Natural killer cell (primary cell): ENCODE measurements around the gene AIFM1. TPM values are rescaled to one million over a fixed set of nuclear protein-coding genes. Genes with fewer than 3 reads are reported as not detected.

Experiments
- ATAC-seq, 3 donors: fragments of 150-1000 bp in 2 of 3; fragments of 200-7000 bp in 1 of 3; cut with Tn5 transposase; 1 replicate in 1 of 3; 2 replicates in 2 of 3; pipeline ENCODE4 v1.10.0; 2021; ENCODE audit warnings: mild to moderate bottlenecking in 2 of 3, moderate library complexity in 2 of 3
- DNase-seq, 2 donors: peaks; one replicate each; pipeline versions ENCODE4 v3.0.0 to v3.0.0-alpha.2; 2013 to 2021; ENCODE audit warnings: mixed read lengths in 1 of 2
- H3K27ac ChIP-seq: one replicate; pipeline ENCODE4 v1.5.1; 2013; ENCODE audit warnings: mild to moderate bottlenecking, low read length
- H3K27me3 ChIP-seq: one replicate; pipeline ENCODE4 v1.6.1; 2013; ENCODE audit warnings: low read length; ENCODE audit not compliant: control insufficient read depth, insufficient read depth
- H3K36me3 ChIP-seq: one replicate; pipeline ENCODE4 v1.6.1; 2013; ENCODE audit warnings: low read length; ENCODE audit not compliant: control insufficient read depth, insufficient read depth
- H3K4me1 ChIP-seq: one replicate; pipeline ENCODE4 v1.6.1; 2013; ENCODE audit warnings: low read length; ENCODE audit not compliant: control insufficient read depth, insufficient read depth
- H3K4me3 ChIP-seq: one replicate; pipeline ENCODE4 v1.5.1; 2013; ENCODE audit warnings: low read length
- H3K9me3 ChIP-seq: one replicate; pipeline ENCODE4 v1.6.1; 2013; ENCODE audit warnings: low read length; ENCODE audit not compliant: control insufficient read depth, insufficient read depth
- H3K27ac Mint-ChIP-seq, 2 donors: one replicate each; pipeline ENCODE4 v1.8.0; 2022; ENCODE audit warnings: mild to moderate bottlenecking in 2 of 2, mixed read lengths in 2 of 2, moderate library complexity in 1 of 2
- H3K27me3 Mint-ChIP-seq, 2 donors: one replicate each; pipeline ENCODE4 v1.8.0; 2022; ENCODE audit warnings: low read depth in 2 of 2, mixed read lengths in 2 of 2
- H3K36me3 Mint-ChIP-seq: one replicate; pipeline ENCODE4 v1.8.0; 2022; ENCODE audit warnings: mixed read lengths
- H3K4me1 Mint-ChIP-seq, 2 donors: one replicate each; pipeline ENCODE4 v1.8.0; 2022; ENCODE audit warnings: mixed read lengths in 2 of 2
- H3K4me3 Mint-ChIP-seq: one replicate; pipeline ENCODE4 v1.8.0; 2022; ENCODE audit warnings: mild to moderate bottlenecking, moderate library complexity, mixed read lengths
- H3K9me3 Mint-ChIP-seq, 2 donors: one replicate each; pipeline ENCODE4 v1.8.0; 2022; ENCODE audit warnings: mixed read lengths in 2 of 2
- WGBS: methylation state at CpG from one replicate; pipeline ENCODE4 v1.1.7; 2013; ENCODE audit warnings: missing lambda C conversion rate; ENCODE audit not compliant: insufficient coverage; 5-methylcytosine and 5-hydroxymethylcytosine counted together
- intact Hi-C: fragments of 100-400 bp; cut with micrococcal nuclease; formaldehyde crosslinking; loops from one replicate; pipeline ENCODE4 v1.14.2; 2022
- total RNA-seq, 4 donors: library from RNA; stranded (reverse); fragments of 120-200 nt in 1 of 4; gene quantifications; one replicate each; pipeline versions ENCODE4 v1.2.3 to v1.2.4, GENCODE V29; 2013 to 2022
- TF ChIP-seq, protein P1 (sequence below): fragments of 200-600 bp; IDR thresholded peaks from one replicate; pipeline ENCODE4 v1.8.0; 2022; ENCODE audit warnings: antibody characterized with exemption

AIFM1 gene
- total RNA-seq, 3 donors from 2014 or later (not counting 1 experiment from before 2014, with no cell fraction given) = 16.2 to 21.1 (median 17.0) TPM

DNA sequence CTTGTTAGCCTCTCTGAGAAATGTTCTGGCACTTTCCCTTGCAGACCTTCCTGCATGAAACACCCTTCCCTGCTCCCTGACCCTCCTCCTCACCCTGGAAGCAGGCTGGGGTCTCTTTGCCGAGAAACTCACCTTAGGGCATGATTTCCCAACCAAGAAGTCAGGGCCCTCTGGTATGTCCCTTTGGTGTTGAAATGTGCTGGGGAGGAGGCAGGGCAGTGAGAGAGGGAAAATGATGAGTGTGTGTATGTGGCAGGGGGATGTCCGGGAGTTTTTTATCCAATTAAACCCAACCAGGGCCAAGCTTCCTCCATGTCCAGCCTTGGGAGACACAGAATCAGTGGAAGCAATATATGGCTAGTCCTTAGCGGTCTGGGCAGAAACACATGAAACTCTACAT is 60.4 kb downstream of the AIFM1 start:
- H3K9me3 Mint-ChIP-seq = no peaks in the 10 kb centered on the region
- ATAC-seq (no peak), DNase-seq (no peak)
- Histone ChIP-seq H3K9me3 (no peaks in the 10 kb centered on the region), H3K4me1 (peaks cover 65% of the 10 kb centered on the region), H3K27me3 (no peaks in the 10 kb centered on the region), H3K4me3 (no peak overlapping the region), H3K36me3 (no peaks in the 10 kb centered on the region), H3K27ac (no peak overlapping the region)
- H3K36me3 Mint-ChIP-seq = peaks cover 7% of the 10 kb centered on the region
- TF ChIP-seq, protein P1, sequence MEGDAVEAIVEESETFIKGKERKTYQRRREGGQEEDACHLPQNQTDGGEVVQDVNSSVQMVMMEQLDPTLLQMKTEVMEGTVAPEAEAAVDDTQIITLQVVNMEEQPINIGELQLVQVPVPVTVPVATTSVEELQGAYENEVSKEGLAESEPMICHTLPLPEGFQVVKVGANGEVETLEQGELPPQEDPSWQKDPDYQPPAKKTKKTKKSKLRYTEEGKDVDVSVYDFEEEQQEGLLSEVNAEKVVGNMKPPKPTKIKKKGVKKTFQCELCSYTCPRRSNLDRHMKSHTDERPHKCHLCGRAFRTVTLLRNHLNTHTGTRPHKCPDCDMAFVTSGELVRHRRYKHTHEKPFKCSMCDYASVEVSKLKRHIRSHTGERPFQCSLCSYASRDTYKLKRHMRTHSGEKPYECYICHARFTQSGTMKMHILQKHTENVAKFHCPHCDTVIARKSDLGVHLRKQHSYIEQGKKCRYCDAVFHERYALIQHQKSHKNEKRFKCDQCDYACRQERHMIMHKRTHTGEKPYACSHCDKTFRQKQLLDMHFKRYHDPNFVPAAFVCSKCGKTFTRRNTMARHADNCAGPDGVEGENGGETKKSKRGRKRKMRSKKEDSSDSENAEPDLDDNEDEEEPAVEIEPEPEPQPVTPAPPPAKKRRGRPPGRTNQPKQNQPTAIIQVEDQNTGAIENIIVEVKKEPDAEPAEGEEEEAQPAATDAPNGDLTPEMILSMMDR = no peak
- intact Hi-C loops = no loop called here
- peaks cover 0 to 8% of the 10 kb centered on the region in 2 donors for H3K27me3 Mint-ChIP-seq
- WGBS = no CpG with 5 or more reads among the region's 3 CpGs
- H3K27ac Mint-ChIP-seq = peak overlapping the region in 1 of 2 donors; percentile 91
- peak overlapping the region; percentile 0 for H3K4me3 Mint-ChIP-seq
- peaks cover 57 to 74% of the 10 kb centered on the region in 2 donors for H3K4me1 Mint-ChIP-seq

DNA sequence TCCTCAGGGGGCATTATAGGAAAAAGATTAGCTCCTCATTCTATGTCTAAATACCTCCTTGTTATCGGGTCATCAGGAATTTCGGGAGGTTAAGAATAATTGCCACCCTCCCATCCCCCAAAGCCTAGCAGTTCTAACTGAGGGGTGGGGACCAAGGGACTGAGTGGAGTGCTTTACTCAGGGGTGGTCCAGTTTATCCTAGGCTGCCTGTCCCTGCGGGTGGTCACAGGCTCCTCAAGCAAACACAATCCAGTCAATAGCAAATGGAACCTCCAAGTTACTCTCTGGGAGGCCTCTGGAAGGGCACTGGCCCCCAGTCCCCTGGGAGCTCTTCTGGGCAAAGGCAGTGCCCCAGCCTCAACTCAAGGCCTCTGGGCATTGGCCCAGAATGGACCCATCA is 62.0 kb downstream of the AIFM1 start:
- peak overlapping the region; percentile 77 to 91 for H3K27ac Mint-ChIP-seq
- 100% methylated on average over 1 of the region's 3 CpGs for WGBS

DNA sequence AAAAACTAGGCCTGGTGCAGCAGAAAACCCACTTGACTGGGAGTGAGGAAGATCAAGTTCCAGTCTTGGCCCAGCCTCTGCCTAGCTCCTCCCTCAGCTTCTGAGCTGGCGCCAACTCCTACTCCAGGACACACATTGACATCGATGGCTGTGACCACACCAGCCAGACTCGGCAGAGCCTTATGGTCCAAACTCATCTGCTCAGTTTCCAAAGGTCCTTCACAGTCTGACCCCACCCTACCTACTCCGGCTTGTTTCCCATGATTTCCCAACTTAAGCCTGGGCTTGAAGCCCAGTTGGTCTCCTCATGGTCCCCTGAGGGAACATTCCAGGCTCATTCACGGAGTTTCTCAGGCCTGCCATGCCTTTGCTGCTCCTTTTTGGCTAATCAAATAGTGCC is 65.5 kb downstream of the AIFM1 start:
- Histone ChIP-seq H3K27ac (peak overlapping the region; percentile 48), H3K4me1 (peaks cover 74% of the 10 kb centered on the region), H3K27me3 (no peaks in the 10 kb centered on the region), H3K4me3 (no peak overlapping the region), H3K9me3 (no peaks in the 10 kb centered on the region), H3K36me3 (no peaks in the 10 kb centered on the region)
- H3K27me3 Mint-ChIP-seq = peaks cover 0 to 8% of the 10 kb centered on the region in 2 donors
- peaks cover 7% of the 10 kb centered on the region for H3K36me3 Mint-ChIP-seq
- intact Hi-C loops = no loop called here
- H3K4me1 Mint-ChIP-seq = peaks cover 51 to 81% of the 10 kb centered on the region in 2 donors
- no peak for DNase-seq
- TF ChIP-seq, protein P1 = no peak
- H3K9me3 Mint-ChIP-seq = no peaks in the 10 kb centered on the region
- peak overlapping the region; percentile 90 to 93 for H3K27ac Mint-ChIP-seq
- no peak for ATAC-seq
- 81% methylated on average over 5 of the region's 5 CpGs for WGBS
- H3K4me3 Mint-ChIP-seq = peak overlapping the region; percentile 28

More for the DNA sequence above, 62.0 kb downstream of the AIFM1 start:
- Histone ChIP-seq H3K27me3 (no peaks in the 10 kb centered on the region), H3K27ac (no peak overlapping the region), H3K4me3 (no peak overlapping the region), H3K4me1 (peaks cover 78% of the 10 kb centered on the region), H3K36me3 (no peaks in the 10 kb centered on the region), H3K9me3 (no peaks in the 10 kb centered on the region)
- TF ChIP-seq, protein P1 = no peak
- Mint-ChIP-seq H3K27me3 (peaks cover 0 to 8% of the 10 kb centered on the region in 2 donors), H3K9me3 (no peaks in the 10 kb centered on the region), H3K4me1 (peaks cover 59 to 85% of the 10 kb centered on the region in 2 donors), H3K4me3 (no peak overlapping the region), H3K36me3 (peaks cover 7% of the 10 kb centered on the region)
- intact Hi-C loops = no loop called here
- no peak for ATAC-seq
- no peak for DNase-seq

DNA sequence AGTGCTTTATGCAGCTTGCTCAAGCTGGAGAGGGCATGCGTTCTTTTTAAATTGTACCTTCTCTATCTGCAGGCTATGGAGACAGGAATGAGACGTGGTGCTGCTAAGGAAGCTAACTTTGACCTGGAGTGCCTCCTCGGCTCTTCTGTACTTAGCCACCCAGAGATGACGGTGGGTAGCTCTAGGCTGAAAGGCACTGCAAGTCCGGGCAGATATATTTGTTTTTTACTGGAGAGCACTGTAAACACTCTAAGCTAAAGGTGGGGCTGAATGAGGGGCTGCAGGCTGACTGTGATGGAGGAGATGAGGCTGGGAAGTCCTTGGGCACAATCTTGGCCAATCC is 67.5 kb downstream of the AIFM1 start:
- no peak overlapping the region for H3K4me3 ChIP-seq
- 26% methylated on average over 3 of the region's 5 CpGs for WGBS
- H3K36me3 Mint-ChIP-seq = peaks cover 7% of the 10 kb centered on the region
- peaks cover 0 to 8% of the 10 kb centered on the region in 2 donors for H3K27me3 Mint-ChIP-seq
- peaks cover 77% of the 10 kb centered on the region for H3K4me1 ChIP-seq
- H3K9me3 Mint-ChIP-seq = no peaks in the 10 kb centered on the region
- H3K27ac ChIP-seq = peak overlapping the region; percentile 61
- DNase-seq (no peak), ATAC-seq (no peak)
- no peaks in the 10 kb centered on the region for H3K27me3 ChIP-seq
- intact Hi-C loops = no loop called here
- H3K4me3 Mint-ChIP-seq = peak overlapping the region; percentile 78
- no peaks in the 10 kb centered on the region for H3K36me3 ChIP-seq
- TF ChIP-seq, protein P1 = no peak
- peak overlapping the region; percentile 90 to 93 for H3K27ac Mint-ChIP-seq
- H3K4me1 Mint-ChIP-seq = peaks cover 49 to 68% of the 10 kb centered on the region in 2 donors
- H3K9me3 ChIP-seq = no peaks in the 10 kb centered on the region
